K562 (cell line): ENCODE measurements around the gene DISC1. TPM values are rescaled to one million over a fixed set of nuclear protein-coding genes. Genes with fewer than 3 reads are reported as not detected.

Experiments
- ATAC-seq: fragments of 200-7000 bp; cut with Tn5 transposase; 3 replicates; pipeline ENCODE4 v1.9.1; 2020; ENCODE audit warnings: moderate library complexity
- BruUV-seq: library from RNA; stranded (reverse); fragments of 400-500 nt; replicated peaks from 2 replicates; lab custom pipeline; 2021; lab: Mats Ljungman, UMichigan
- CTCF ChIA-PET: fragments of 300-600 bp; formaldehyde crosslinking; extraction: SDS; loops from one replicate; lab custom pipeline; 2021; ENCODE audit warnings: low intra/inter-chr PET ratio; lab: Yijun Ruan, JAX
- POLR2A ChIA-PET: fragments of 300-600, 350-650 bp; sonication (Branson Sonifier 250); formaldehyde crosslinking; extraction: SDS; loops from one replicate; lab custom pipeline; 2021; ENCODE audit warnings: antibody characterized with exemption, inconsistent platforms; lab: Yijun Ruan, JAX
- DNase-seq, 4 experiments: peaks; one replicate each; pipeline versions ENCODE4 v3.0.0 to v3.0.0-alpha.2; 2011 to 2018; ENCODE audit warnings: low spot score in 3 of 4, mixed read lengths in 3 of 4; ENCODE audit errors: extremely low read depth in 1 of 4
- FAIRE-seq: peaks from 2 replicates; lab custom pipeline; 2011; peaks lifted over from hg19 to GRCh38; lab: Jason Lieb, UNC
- H2AFZ ChIP-seq: 2 replicates; pipeline ENCODE4 v1.6.0; 2011; ENCODE audit warnings: low read depth, low read length, control low read depth, inconsistent platforms
- H3K27ac ChIP-seq: fragments of 200-600 bp; 3 replicates; pipeline ENCODE4 v1.8.0; 2011; ENCODE audit warnings: low read depth, mild to moderate bottlenecking, control low read depth, inconsistent platforms, low read length, moderate library complexity, mixed read lengths; ENCODE audit errors: extremely low read depth
- H3K27me3 ChIP-seq, 2 experiments: fragments of 300-600 bp in 1 of 2; 2 replicates in 1 of 2; 3 replicates in 1 of 2; pipeline versions ENCODE4 v1.6.0 to v1.8.0; 2011; ENCODE audit warnings: inconsistent platforms in 2 of 2, low read length in 2 of 2, mild to moderate bottlenecking in 1 of 2, mixed read lengths in 1 of 2, moderate library complexity in 1 of 2; ENCODE audit not compliant: control insufficient read depth in 2 of 2, insufficient read depth in 2 of 2
- H3K36me3 ChIP-seq: fragments of 300-600 bp; 3 replicates; pipeline ENCODE4 v1.8.0; 2011; ENCODE audit warnings: mild to moderate bottlenecking, low read length, inconsistent platforms; ENCODE audit not compliant: control insufficient read depth, insufficient read depth
- H3K4me1 ChIP-seq, 2 experiments: fragments of 200-600 bp in 1 of 2; replicated peaks in 1 of 2; 2 replicates in 1 of 2; 3 replicates in 1 of 2; pipeline versions ENCODE4 v1.5.1 to v1.8.0; 2011; ENCODE audit warnings: inconsistent platforms in 2 of 2, low read length in 2 of 2, mild to moderate bottlenecking in 1 of 2, mixed read lengths in 1 of 2, moderate library complexity in 1 of 2; ENCODE audit not compliant: control insufficient read depth in 2 of 2, insufficient read depth in 2 of 2
- H3K4me2 ChIP-seq: 2 replicates; pipeline ENCODE4 v1.6.1; 2011; ENCODE audit warnings: low read length, control low read depth, inconsistent platforms, mixed read lengths; ENCODE audit not compliant: insufficient read depth
- H3K4me3 ChIP-seq: fragments of 200-600 bp; sonication (generic), shearing (Covaris generic); 2 replicates; pipeline ENCODE4 v1.5.1; 2016; ENCODE audit warnings: control low read depth, inconsistent platforms
- H3K79me2 ChIP-seq: fragments of 200-600 bp; 3 replicates; pipeline ENCODE4 v1.8.0; 2011; ENCODE audit warnings: low read length, inconsistent platforms; ENCODE audit not compliant: control insufficient read depth, insufficient read depth
- H3K9ac ChIP-seq, 2 experiments: 2 replicates each; pipeline versions ENCODE4 v1.6.0 to v1.6.1; 2011; ENCODE audit warnings: low read depth in 2 of 2, low read length in 2 of 2, control low read depth in 1 of 2, inconsistent platforms in 1 of 2, mild to moderate bottlenecking in 1 of 2, mixed read lengths in 1 of 2; ENCODE audit not compliant: insufficient read depth in 1 of 2
- H3K9me1 ChIP-seq: one replicate; pipeline ENCODE4 v1.6.0; 2011; ENCODE audit warnings: inconsistent platforms, mild to moderate bottlenecking, low read length, moderate library complexity; ENCODE audit not compliant: control insufficient read depth, insufficient read depth
- H3K9me3 ChIP-seq: replicated peaks from 2 replicates; pipeline ENCODE4 v1.5.1; 2011; ENCODE audit warnings: low read depth, low read length, inconsistent platforms; ENCODE audit not compliant: control insufficient read depth, insufficient read depth
- H4K20me1 ChIP-seq: replicated peaks from 2 replicates; pipeline ENCODE4 v1.6.1; 2011; ENCODE audit warnings: low read length, inconsistent platforms, mixed read lengths; ENCODE audit not compliant: control insufficient read depth, insufficient read depth
- CBX1 ChIP-seq: sonication (generic); IDR thresholded peaks from 2 replicates; pipeline ENCODE4 v1.6.1; 2016; ENCODE audit warnings: antibody characterized with exemption, low read depth, mild to moderate bottlenecking
- ETV6 ChIP-seq, 3 experiments: fragments of 150-350 bp in 1 of 3; sonication (generic) in 1 of 3; formaldehyde crosslinking in 1 of 3; IDR thresholded peaks; 2 replicates each; pipeline versions ENCODE4 v1.6.1 to v1.8.0; 2014 to 2022; ENCODE audit warnings: borderline replicate concordance in 2 of 3, low read depth in 2 of 3, antibody characterized with exemption in 1 of 3, low read length in 1 of 3, mild to moderate bottlenecking in 1 of 3, missing genetic modification reagents in 1 of 3
- HNRNPUL1 ChIP-seq: fragments of 200-400 bp; formaldehyde crosslinking; IDR thresholded peaks from 2 replicates; pipeline ENCODE4 v1.6.1; 2017; ENCODE audit warnings: low read length
- KAT2B ChIP-seq: IDR thresholded peaks from one replicate; pipeline ENCODE4 v1.6.1; 2012; ENCODE audit warnings: low read depth, mild to moderate bottlenecking, control low read depth, inconsistent platforms, low read length, moderate library complexity
- KLF10 ChIP-seq: fragments of 250-450 bp; sonication (Bioruptor Pico); IDR thresholded peaks from 2 replicates; pipeline ENCODE4 v1.6.1; 2021; ENCODE audit warnings: matching md5 sums
- KLF16 ChIP-seq: IDR thresholded peaks from 2 replicates; pipeline ENCODE4 v1.6.1; 2016; ENCODE audit warnings: antibody characterized with exemption
- LCOR ChIP-seq: sonication (generic); formaldehyde crosslinking; IDR thresholded peaks from 2 replicates; pipeline ENCODE4 v1.8.0; 2022; ENCODE audit warnings: mild to moderate bottlenecking, missing genetic modification reagents
- MXI1 ChIP-seq: IDR thresholded peaks from 2 replicates; pipeline ENCODE4 v1.6.1; 2011; ENCODE audit warnings: low read depth, mild to moderate bottlenecking, improper control_type of control experiment, low read length
- NKRF ChIP-seq: fragments of 450-650 bp; IDR thresholded peaks from 2 replicates; pipeline ENCODE4 v1.6.1; 2016; ENCODE audit warnings: borderline replicate concordance
- NRF1 ChIP-seq, 2 experiments: fragments of 450-650 bp; IDR thresholded peaks in 1 of 2; conservative IDR thresholded peaks in 1 of 2; 2 replicates each; pipeline ENCODE4 v1.6.1; 2014; ENCODE audit warnings: mild to moderate bottlenecking in 2 of 2
- TFAM ChIP-seq: fragments of 250-450 bp; sonication (Bioruptor Pico); conservative IDR thresholded peaks from 2 replicates; pipeline ENCODE4 v1.5.0; 2021; ENCODE audit warnings: mild to moderate bottlenecking, moderate library complexity
- TOE1 ChIP-seq, 2 experiments: fragments of 450-650 bp in 1 of 2; sonication (generic) in 1 of 2; formaldehyde crosslinking in 1 of 2; IDR thresholded peaks; 2 replicates each; pipeline versions ENCODE4 v1.7.1 to v1.8.0; 2016 to 2022; ENCODE audit warnings: borderline replicate concordance in 2 of 2, mild to moderate bottlenecking in 2 of 2, antibody characterized with exemption in 1 of 2, inconsistent platforms in 1 of 2, low read depth in 1 of 2, missing genetic modification reagents in 1 of 2, moderate library complexity in 1 of 2
- ZNF41 ChIP-seq: fragments of 250-450 bp; sonication (Bioruptor Pico); conservative IDR thresholded peaks from 2 replicates; pipeline ENCODE4 v1.4.0; 2020; ENCODE audit warnings: mild to moderate bottlenecking
- ZNF592 ChIP-seq: fragments of 450-650 bp; IDR thresholded peaks from 2 replicates; pipeline ENCODE4 v1.6.1; 2017; ENCODE audit warnings: antibody characterized with exemption, mild to moderate bottlenecking
- ZNF695 ChIP-seq: fragments of 450-650 bp; formaldehyde crosslinking; IDR thresholded peaks from 2 replicates; pipeline ENCODE4 v1.4.0; 2020; ENCODE audit warnings: mild to moderate bottlenecking, moderate library complexity
- WGBS: fragments of 100-300 bp; shearing (Covaris generic); methylation state at CpG from one replicate; pipeline ENCODE4 v1.1.6; 2016; ENCODE audit warnings: low coverage, mixed read lengths; ENCODE audit not compliant: insufficient coverage; ENCODE audit errors: missing lambda C conversion rate; 5-methylcytosine and 5-hydroxymethylcytosine counted together
- in situ Hi-C: fragments of 300-500 bp; cut with MboI; formaldehyde crosslinking; loops from 4 replicates; pipeline ENCODE4 v1.15.0; 2018; ENCODE audit warnings: inconsistent platforms, mixed read lengths
- intact Hi-C: fragments of 100-400 bp; cut with micrococcal nuclease; formaldehyde crosslinking; loops from 2 replicates; pipeline ENCODE4 v1.14.2; 2022
- polyA plus RNA-seq, 8 experiments: library from polyadenylated mRNA; depleted of rRNA in 4 of 8; stranded (reverse) in 5 of 8; unstranded in 3 of 8; fragments of >200 nt; fragmentation: Nextera tagmentation in 2 of 8; fragmentation: Illumina TruSeq in 1 of 8; extraction: Ambion mirVana in 2 of 8; extraction: Trizol in 1 of 8; gene quantifications; 2 replicates each; pipeline versions ENCODE4 v1.2.1 to v1.2.3, GENCODE V29; 2011 to 2014; ENCODE audit warnings: inconsistent platforms in 1 of 8, missing spikeins in 1 of 8
- total RNA-seq, 7 experiments: library from RNA; depleted of rRNA in 6 of 7; stranded (reverse); fragments of >200 nt in 6 of 7; fragmentation: Illumina TruSeq in 2 of 7; extraction: Trizol in 2 of 7; gene quantifications; 2 replicates each; pipeline versions ENCODE4 v1.2.1 to v1.2.3, GENCODE V29; 2011 to 2021; ENCODE audit warnings: low replicate concordance in 1 of 7

The DISC1 gene
- total and polyA plus RNA-seq, 9 of the 15 experiments (the other 6 are each of a cell fraction or from before 2014, with no cell fraction given) = 0.01 to 0.11 (median 0.08) TPM; not detected in 1

GRCh38 chr1:231719485-231720183 is 93.0 kb downstream of the DISC1 start:
- in situ Hi-C loops (no loop called here), intact Hi-C loops (no loop called here)
- DNase-seq (no peak), FAIRE-seq (no peak), ATAC-seq (no peak)
- Histone ChIP-seq H4K20me1 (no peaks in the 10 kb centered on the region), H3K9me1 (no peaks in the 10 kb centered on the region), H3K4me1 (no peaks in the 10 kb centered on the region), H3K27ac (no peak overlapping the region), H3K36me3 (no peaks in the 10 kb centered on the region), H3K9ac (no peak overlapping the region), H2AFZ (no peak overlapping the region), H3K9me3 (no peaks in the 10 kb centered on the region), H3K27me3 (peaks cover 3 to 4% of the 10 kb centered on the region in 2 experiments; a peak in 2 of 5 replicates), H3K79me2 (no peaks in the 10 kb centered on the region), H3K4me3 (no peak overlapping the region), H3K4me2 (no peak overlapping the region)
- POLR2A ChIA-PET = interaction anchor here (0.6 kb wide), 1 partner anchor 224 kb away, joined by 3 read pairs; no protein-coding TSS in a partner anchor
- WGBS = under 1% methylated on average over 7 of the region's 7 CpGs
- BruUV-seq = no TSS peak
- CTCF ChIA-PET = interaction anchor here (0.5 kb wide), 1 partner anchor 1892 kb away, joined by 4 read pairs; no protein-coding TSS in a partner anchor
- TF ChIP-seq ZNF592 (no peak), NKRF (no peak), KLF16 (no peak), NRF1 (conservative IDR thresholded peaks at IDR 0.05 in 1 of 2, IDR thresholded peaks at IDR 0.05 in 1 of 2) (no peak), ETV6 (IDR thresholded peaks at IDR 0.05; ENCODE audit: borderline replicate concordance in 1 of 2, low read depth in 2 of 2, low read length in 1 of 2) (no peak), ETV6 (CRISPR knock-in tag; IDR thresholded peaks at IDR 0.05; ENCODE audit: borderline replicate concordance) (no peak), TOE1 (IDR thresholded peaks at IDR 0.05; ENCODE audit: borderline replicate concordance) (no peak), TOE1 (CRISPR knock-in tag; IDR thresholded peaks at IDR 0.05; ENCODE audit: borderline replicate concordance, low read depth) (no peak), HNRNPUL1 (no peak), KLF10 (CRISPR knock-in tag) (no peak), ZNF695 (CRISPR knock-in tag) (no peak), KAT2B (no peak), MXI1 (no peak), LCOR (CRISPR knock-in tag) (no peak), CBX1 (no peak), ZNF41 (CRISPR knock-in tag) (no peak), TFAM (CRISPR knock-in tag) (no peak)
